SK-N-SH treated with all-trans-retinoic acid at 6 μM for 48 hours (cell line): ENCODE data around the gene C11orf52.

Experiments used
- ATAC-seq: fragments of 200-7000 bp; cut with Tn5 transposase; 3 replicates; pipeline ENCODE4 v1.9.1; 2020; ENCODE audit warnings: mild to moderate bottlenecking, moderate library complexity
- ARNTL ChIP-seq: fragments of 450-650 bp; formaldehyde crosslinking; IDR thresholded peaks from 2 replicates; pipeline ENCODE4 v1.5.0; 2020; ENCODE audit warnings: low read depth, mild to moderate bottlenecking, moderate library complexity, borderline replicate concordance
- CSDC2 ChIP-seq: fragments of 250-450 bp; sonication (Bioruptor Pico); IDR thresholded peaks from 2 replicates; pipeline ENCODE4 v1.5.0; 2020; ENCODE audit warnings: mild to moderate bottlenecking, moderate library complexity
- ISL1 ChIP-seq: fragments of 250-450 bp; sonication (Bioruptor Pico); IDR thresholded peaks from 2 replicates; pipeline ENCODE4 v2.1.2; 2022; ENCODE audit warnings: mild to moderate bottlenecking, moderate library complexity
- PPARA ChIP-seq: fragments of 250-450 bp; sonication (Bioruptor Pico); IDR thresholded peaks from 2 replicates; pipeline ENCODE4 v1.5.0; 2020; ENCODE audit warnings: mild to moderate bottlenecking, borderline replicate concordance
- SNAI2 ChIP-seq: fragments of 250-450 bp; sonication (Bioruptor Pico); IDR thresholded peaks from 2 replicates; pipeline ENCODE4 v1.5.0; 2020; ENCODE audit warnings: mild to moderate bottlenecking, moderate library complexity
- TCF4 ChIP-seq: fragments of 250-450 bp; sonication (Bioruptor Pico); IDR thresholded peaks from 2 replicates; pipeline ENCODE4 v1.8.0; 2021; ENCODE audit warnings: mild to moderate bottlenecking, moderate library complexity, borderline replicate concordance
- TOX ChIP-seq: fragments of 250-450 bp; sonication (Bioruptor Pico); IDR thresholded peaks from 2 replicates; pipeline ENCODE4 v1.8.0; 2021; ENCODE audit warnings: mild to moderate bottlenecking, moderate library complexity, borderline replicate concordance
- ZC3H10 ChIP-seq: fragments of 250-450 bp; sonication (Bioruptor Pico); IDR thresholded peaks from 2 replicates; pipeline ENCODE4 v1.5.1; 2021; ENCODE audit warnings: mild to moderate bottlenecking, moderate library complexity
- ZFP3 ChIP-seq: fragments of 250-450 bp; sonication (Bioruptor Pico); IDR thresholded peaks from 2 replicates; pipeline ENCODE4 v1.5.0; 2020; ENCODE audit warnings: mild to moderate bottlenecking, moderate library complexity
- ZFP30 ChIP-seq: fragments of 450-650 bp; formaldehyde crosslinking; IDR thresholded peaks from 2 replicates; pipeline ENCODE4 v1.5.0; 2022; ENCODE audit warnings: mild to moderate bottlenecking, moderate library complexity
- ZNF565 ChIP-seq: fragments of 450-650 bp; formaldehyde crosslinking; conservative IDR thresholded peaks from 2 replicates; pipeline ENCODE4 v1.5.0; 2020; ENCODE audit warnings: low read depth, mild to moderate bottlenecking, moderate library complexity
- ZNF8 ChIP-seq: fragments of 450-650 bp; formaldehyde crosslinking; IDR thresholded peaks from 2 replicates; pipeline ENCODE4 v1.5.0; 2020; ENCODE audit warnings: mild to moderate bottlenecking, moderate library complexity
- TF ChIP-seq, protein P1 (sequence below): fragments of 250-450 bp; sonication (Bioruptor Pico); IDR thresholded peaks from 2 replicates; pipeline ENCODE4 v1.5.0; 2020; ENCODE audit warnings: mild to moderate bottlenecking, moderate library complexity
- TF ChIP-seq, protein P2 (sequence below): fragments of 250-450 bp; sonication (Bioruptor Pico); IDR thresholded peaks from 2 replicates; pipeline ENCODE4 v1.8.0; 2020; ENCODE audit warnings: mild to moderate bottlenecking, moderate library complexity, borderline replicate concordance
- TF ChIP-seq, protein P3 (sequence below): fragments of 250-450 bp; sonication (Bioruptor Pico); IDR thresholded peaks from 2 replicates; pipeline ENCODE4 v1.8.0; 2021; ENCODE audit warnings: low read depth, mild to moderate bottlenecking, moderate library complexity, borderline replicate concordance

The C11orf52 gene

DNA sequence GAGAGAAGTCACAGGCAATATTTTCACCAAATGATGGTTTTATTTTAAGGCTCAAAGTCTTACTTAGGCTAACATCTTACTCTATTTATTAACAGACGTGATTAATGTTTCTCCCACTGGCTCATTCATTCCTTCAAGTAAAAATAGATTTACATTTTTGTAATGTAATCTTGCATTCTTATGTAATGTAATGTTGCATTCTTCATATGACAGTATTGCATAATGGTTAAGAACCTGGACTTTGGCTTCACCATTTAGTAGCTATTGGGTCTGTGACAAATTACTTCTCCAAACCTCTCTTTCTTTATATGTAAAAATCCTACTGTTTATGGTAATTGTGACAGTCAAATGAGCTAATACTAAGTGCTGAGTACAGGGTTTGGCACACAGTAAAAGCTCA is 15.2 kb downstream of the C11orf52 start:
- no peak for TF ChIP-seq PPARA (CRISPR knock-in tag)
- peak; percentile 72 for TF ChIP-seq ISL1

DNA sequence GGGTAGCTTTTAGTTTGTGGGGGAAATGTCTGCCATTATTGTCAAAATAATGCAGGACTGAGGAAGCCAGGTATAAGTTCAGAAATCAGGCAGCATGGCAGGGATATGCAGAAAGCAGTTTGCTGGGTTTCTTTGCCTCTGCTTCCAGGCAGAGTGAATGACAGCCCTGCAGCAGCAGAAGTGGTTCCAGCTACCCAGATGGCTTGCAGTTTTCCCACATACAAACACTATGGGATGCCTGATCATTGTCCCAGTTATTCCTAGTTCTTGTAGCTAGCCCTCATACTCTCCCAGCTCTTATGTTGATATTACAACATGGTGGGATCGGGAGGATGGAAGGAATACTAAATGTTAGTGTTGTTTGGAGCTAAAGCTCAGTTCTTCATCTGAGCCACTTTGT is 15.6 kb downstream of the C11orf52 start:
- TF ChIP-seq TOX (CRISPR knock-in tag) (no peak), ZFP30 (CRISPR knock-in tag) (no peak), SNAI2 (CRISPR knock-in tag) (no peak), ARNTL (CRISPR knock-in tag) (no peak)
- ATAC-seq = no peak

More for the DNA sequence above, 15.2 kb downstream of the C11orf52 start:
- no peak for ATAC-seq

DNA sequence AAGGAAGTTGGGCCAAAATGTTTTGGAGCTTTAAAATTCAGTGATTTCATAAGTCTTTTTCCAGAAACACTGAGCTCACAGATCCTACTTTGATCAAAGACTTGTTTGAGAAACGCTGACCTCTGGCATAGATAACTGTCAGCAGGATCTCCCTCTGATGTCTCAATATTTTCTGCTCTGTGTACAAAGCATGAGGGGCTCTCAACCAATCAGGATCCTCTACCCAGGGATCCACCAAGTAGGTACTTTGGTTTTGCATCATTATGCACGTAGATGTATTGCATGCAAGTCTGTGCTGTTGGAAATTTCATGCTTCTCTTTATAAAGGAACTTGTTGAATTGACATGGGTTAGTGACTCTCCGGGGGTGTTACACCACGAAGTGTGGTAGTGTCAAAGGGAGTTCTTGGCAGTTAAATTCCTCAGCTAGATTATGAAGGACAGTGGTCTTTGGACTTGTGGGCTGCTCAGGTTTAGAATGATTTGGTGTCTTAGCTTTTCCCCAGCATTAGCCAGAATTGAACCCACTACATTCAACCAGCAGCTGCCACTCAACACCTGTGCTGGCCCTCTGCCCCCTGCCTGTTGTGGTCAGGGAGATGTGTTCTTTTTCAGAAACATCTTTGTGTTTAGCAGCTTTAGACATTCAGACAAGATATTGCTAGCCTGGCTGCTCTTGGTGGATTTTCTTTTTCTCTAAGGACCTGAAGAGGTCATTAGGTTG is 16.8 kb downstream of the C11orf52 start:
- TF ChIP-seq, protein P1, sequence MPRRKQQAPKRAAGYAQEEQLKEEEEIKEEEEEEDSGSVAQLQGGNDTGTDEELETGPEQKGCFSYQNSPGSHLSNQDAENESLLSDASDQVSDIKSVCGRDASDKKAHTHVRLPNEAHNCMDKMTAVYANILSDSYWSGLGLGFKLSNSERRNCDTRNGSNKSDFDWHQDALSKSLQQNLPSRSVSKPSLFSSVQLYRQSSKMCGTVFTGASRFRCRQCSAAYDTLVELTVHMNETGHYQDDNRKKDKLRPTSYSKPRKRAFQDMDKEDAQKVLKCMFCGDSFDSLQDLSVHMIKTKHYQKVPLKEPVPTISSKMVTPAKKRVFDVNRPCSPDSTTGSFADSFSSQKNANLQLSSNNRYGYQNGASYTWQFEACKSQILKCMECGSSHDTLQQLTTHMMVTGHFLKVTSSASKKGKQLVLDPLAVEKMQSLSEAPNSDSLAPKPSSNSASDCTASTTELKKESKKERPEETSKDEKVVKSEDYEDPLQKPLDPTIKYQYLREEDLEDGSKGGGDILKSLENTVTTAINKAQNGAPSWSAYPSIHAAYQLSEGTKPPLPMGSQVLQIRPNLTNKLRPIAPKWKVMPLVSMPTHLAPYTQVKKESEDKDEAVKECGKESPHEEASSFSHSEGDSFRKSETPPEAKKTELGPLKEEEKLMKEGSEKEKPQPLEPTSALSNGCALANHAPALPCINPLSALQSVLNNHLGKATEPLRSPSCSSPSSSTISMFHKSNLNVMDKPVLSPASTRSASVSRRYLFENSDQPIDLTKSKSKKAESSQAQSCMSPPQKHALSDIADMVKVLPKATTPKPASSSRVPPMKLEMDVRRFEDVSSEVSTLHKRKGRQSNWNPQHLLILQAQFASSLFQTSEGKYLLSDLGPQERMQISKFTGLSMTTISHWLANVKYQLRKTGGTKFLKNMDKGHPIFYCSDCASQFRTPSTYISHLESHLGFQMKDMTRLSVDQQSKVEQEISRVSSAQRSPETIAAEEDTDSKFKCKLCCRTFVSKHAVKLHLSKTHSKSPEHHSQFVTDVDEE (CRISPR knock-in tag) = no peak
- TF ChIP-seq, protein P2, sequence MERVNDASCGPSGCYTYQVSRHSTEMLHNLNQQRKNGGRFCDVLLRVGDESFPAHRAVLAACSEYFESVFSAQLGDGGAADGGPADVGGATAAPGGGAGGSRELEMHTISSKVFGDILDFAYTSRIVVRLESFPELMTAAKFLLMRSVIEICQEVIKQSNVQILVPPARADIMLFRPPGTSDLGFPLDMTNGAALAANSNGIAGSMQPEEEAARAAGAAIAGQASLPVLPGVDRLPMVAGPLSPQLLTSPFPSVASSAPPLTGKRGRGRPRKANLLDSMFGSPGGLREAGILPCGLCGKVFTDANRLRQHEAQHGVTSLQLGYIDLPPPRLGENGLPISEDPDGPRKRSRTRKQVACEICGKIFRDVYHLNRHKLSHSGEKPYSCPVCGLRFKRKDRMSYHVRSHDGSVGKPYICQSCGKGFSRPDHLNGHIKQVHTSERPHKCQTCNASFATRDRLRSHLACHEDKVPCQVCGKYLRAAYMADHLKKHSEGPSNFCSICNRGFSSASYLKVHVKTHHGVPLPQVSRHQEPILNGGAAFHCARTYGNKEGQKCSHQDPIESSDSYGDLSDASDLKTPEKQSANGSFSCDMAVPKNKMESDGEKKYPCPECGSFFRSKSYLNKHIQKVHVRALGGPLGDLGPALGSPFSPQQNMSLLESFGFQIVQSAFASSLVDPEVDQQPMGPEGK (CRISPR knock-in tag) = no peak
- TF ChIP-seq ZNF565 (CRISPR knock-in tag) (no peak), ZNF8 (no peak), ZFP3 (CRISPR knock-in tag) (no peak), SNAI2 (CRISPR knock-in tag) (no peak), TCF4 (CRISPR knock-in tag) (no peak), ZC3H10 (CRISPR knock-in tag) (no peak), PPARA (CRISPR knock-in tag) (no peak)
- no peak for ATAC-seq

DNA sequence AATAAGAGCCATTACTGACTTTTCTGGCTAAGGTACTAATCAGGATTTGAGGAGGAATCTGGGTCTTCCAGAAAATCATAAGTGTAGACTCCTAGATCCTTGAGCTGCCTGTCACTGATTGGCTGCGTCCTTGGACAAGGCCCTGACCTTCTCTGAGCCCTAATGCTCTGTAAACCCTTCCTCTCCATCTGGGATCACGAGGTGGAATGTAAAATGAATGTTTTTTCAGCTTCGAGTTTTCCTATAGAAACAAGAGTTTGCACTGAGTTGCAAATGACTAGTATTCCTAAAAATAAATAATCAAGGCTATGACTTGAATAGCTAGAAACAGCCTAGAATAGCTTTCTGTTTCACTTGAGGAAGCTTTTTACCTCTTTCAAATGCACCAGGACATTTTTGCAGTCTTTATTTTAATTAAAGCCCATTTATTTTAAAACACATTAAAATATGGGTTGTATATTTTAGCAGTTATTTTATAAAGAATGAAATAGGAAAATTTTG is 17.4 kb downstream of the C11orf52 start:
- ATAC-seq = no peak
- TF ChIP-seq, protein P3, sequence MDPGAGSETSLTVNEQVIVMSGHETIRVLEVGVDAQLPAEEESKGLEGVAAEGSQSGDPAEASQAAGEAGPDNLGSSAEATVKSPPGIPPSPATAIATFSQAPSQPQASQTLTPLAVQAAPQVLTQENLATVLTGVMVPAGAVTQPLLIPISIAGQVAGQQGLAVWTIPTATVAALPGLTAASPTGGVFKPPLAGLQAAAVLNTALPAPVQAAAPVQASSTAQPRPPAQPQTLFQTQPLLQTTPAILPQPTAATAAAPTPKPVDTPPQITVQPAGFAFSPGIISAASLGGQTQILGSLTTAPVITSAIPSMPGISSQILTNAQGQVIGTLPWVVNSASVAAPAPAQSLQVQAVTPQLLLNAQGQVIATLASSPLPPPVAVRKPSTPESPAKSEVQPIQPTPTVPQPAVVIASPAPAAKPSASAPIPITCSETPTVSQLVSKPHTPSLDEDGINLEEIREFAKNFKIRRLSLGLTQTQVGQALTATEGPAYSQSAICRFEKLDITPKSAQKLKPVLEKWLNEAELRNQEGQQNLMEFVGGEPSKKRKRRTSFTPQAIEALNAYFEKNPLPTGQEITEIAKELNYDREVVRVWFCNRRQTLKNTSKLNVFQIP (CRISPR knock-in tag) = no peak
- TF ChIP-seq, protein P1 (CRISPR knock-in tag) = no peak
- TF ChIP-seq ARNTL (CRISPR knock-in tag) = no peak
- TF ChIP-seq, protein P2 (CRISPR knock-in tag) = no peak
- TF ChIP-seq CSDC2 (CRISPR knock-in tag) = no peak
- no peak for TF ChIP-seq TCF4 (CRISPR knock-in tag)
- TF ChIP-seq PPARA (CRISPR knock-in tag) = no peak
- TF ChIP-seq ZNF8 = no peak
- TF ChIP-seq ISL1 = no peak
